GM12801 (cell line): ENCODE data around the gene SMYD5.

Experiments used
- CTCF ChIP-seq: IDR thresholded peaks from one replicate; pipeline ENCODE4 v1.5.1; 2011; ENCODE audit warnings: control low read depth; ENCODE audit not compliant: insufficient read length; ENCODE audit errors: extremely low read depth

The SMYD5 gene

DNA sequence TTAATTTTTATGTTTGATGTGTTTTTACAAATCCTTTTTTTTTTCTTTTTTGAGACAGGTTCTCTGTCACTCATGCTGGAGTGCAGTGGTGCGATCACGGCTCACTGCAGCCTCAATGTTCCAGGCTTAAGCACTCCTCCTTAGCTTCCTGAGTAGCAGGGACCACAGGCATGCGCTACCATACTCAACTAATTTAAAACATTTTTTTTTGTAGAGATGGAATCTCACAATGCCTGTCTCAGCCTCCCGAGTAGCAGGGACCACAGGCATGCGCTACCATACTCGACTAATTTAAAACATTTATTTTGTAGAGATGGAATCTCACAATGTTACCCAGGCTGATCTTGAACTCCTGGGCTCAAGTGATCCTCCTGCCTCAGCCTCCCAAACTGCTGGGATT lies 8.4 kb upstream of the SMYD5 start:
- no peak for TF ChIP-seq CTCF

GRCh38 chr2:73208258-73208657 lies 5.8 kb upstream of the SMYD5 start:
- TF ChIP-seq CTCF, result no peak

DNA sequence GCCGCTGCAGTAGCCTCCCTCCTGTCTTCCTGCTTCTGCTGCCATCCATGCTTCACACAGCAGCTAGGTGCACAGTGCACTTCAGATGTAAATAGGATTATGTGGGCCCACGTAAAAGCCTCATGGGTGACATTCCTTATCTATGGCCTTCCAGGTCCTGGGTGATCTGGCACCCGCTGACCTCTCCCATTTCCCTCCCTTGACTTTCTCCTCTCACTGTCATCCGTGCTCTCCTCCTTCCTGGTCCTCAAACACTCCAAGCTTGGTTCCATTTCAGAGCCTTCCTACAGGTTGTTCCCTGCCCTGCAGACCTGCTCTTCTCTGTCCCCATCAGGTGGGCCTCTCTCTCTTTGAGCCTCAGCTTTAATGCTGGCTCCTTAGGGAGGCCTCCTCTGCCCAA lies 4.0 kb upstream of the SMYD5 start:
- no peak for TF ChIP-seq CTCF

DNA sequence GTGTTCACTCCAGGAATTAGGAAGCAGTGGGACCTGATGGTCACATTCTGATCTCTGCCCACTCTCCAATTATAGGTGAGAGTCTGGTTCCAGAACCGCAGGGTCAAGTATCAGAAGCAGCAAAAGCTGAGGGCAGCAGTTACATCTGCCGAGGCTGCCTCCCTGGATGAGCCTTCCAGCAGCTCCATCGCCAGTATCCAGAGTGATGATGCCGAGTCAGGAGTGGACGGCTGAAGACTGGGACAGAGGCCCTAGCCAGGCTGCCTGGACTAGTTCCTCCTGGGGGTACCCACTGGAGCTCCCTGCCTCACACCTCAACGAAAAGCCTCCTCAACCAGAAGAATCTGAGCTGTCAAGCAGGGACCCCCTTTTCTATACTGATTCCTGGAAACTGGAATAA lies 3.3 kb upstream of the SMYD5 start:
- TF ChIP-seq CTCF, result no peak

- TF ChIP-seq CTCF, result no peak
These were observed 2.0 kb upstream of the SMYD5 start for GRCh38 chr2:73212098-73212447.

GRCh38 chr2:73212448-73213176 lies 1.4 kb upstream of the SMYD5 start:
- TF ChIP-seq CTCF, result no peak

DNA sequence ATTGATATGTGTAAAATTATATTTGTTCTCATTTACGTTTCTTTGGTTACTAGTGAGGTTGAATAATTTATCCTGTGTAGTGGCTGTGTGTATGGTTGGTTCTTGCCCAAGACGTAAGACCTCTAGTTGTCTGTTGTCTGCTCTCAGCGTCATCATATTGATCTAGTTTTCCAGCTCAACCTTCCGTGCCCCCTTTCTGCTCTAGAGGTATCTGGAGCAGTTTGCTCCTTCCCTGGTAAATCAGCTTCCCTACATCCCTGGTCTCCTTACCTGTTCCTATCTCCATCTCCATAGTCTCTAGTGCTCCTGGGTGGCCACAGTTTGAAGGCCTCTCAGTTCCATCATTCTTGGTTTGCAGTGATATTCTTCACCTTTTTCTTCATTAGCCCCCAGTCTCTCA lies 1.2 kb downstream of the SMYD5 start:
- TF ChIP-seq CTCF, result no peak
